ENCODE data around the gene SLC4A5. TPM values are rescaled to one million over a fixed set of nuclear protein-coding genes. Genes with fewer than 3 reads are reported as not detected.
"Not testable (repeated sequence)": the region's sequence is repeated elsewhere in the genome, so short reads cannot be mapped to it uniquely, and the experiment has no call there.

The SLC4A5 gene
- total RNA-seq, 1 donor from 2014 or later = 3.0 TPM

DNA sequence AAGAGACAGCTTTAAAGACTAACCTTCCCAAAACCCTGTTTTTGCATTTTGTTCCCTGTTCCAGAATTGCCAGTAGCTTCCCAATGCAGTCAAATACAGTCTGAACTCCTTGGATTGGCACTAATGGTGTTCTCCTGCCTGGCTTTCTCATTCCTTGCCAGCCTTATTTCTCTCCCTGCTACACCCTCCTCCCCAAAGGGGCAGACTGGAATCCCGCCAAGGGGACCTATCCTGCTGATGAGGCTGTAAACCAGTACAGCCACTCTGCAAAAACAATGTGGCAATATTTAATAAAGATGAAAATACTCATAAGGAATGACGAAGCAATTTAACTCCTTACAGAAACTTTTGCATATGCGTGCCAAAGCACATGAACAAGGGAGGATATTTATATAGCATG lies 4.5 kb upstream of the SLC4A5 start:
- Mint-ChIP-seq H3K27ac (ENCODE audit: unreplicated experiment) (no peak overlapping the region), H3K36me3 (ENCODE audit: low read depth) (no peaks in the 10 kb centered on the region), H3K4me3 (no peak overlapping the region), H3K9me3 (no peaks in the 10 kb centered on the region), H3K27me3 (ENCODE audit: low read depth) (no peaks in the 10 kb centered on the region), H3K4me1 (no peaks in the 10 kb centered on the region)
- no peak for DNase-seq (ENCODE audit: low read depth, low spot score)
- no peak for TF ChIP-seq CTCF (conservative IDR thresholded peaks at IDR 0.05)

GRCh38 chr2:74347303-74347702 lies 4.1 kb upstream of the SLC4A5 start:
- H3K27me3 Mint-ChIP-seq (ENCODE audit: low read depth) = no peaks in the 10 kb centered on the region
- TF ChIP-seq CTCF (conservative IDR thresholded peaks at IDR 0.05) = no peak
- H3K27ac Mint-ChIP-seq (ENCODE audit: unreplicated experiment) = no peak overlapping the region
- no peak overlapping the region for H3K4me3 Mint-ChIP-seq
- DNase-seq (ENCODE audit: low read depth, low spot score) = no peak
- H3K36me3 Mint-ChIP-seq (ENCODE audit: low read depth) = no peaks in the 10 kb centered on the region
- H3K9me3 Mint-ChIP-seq = no peaks in the 10 kb centered on the region
- H3K4me1 Mint-ChIP-seq = no peaks in the 10 kb centered on the region

DNA sequence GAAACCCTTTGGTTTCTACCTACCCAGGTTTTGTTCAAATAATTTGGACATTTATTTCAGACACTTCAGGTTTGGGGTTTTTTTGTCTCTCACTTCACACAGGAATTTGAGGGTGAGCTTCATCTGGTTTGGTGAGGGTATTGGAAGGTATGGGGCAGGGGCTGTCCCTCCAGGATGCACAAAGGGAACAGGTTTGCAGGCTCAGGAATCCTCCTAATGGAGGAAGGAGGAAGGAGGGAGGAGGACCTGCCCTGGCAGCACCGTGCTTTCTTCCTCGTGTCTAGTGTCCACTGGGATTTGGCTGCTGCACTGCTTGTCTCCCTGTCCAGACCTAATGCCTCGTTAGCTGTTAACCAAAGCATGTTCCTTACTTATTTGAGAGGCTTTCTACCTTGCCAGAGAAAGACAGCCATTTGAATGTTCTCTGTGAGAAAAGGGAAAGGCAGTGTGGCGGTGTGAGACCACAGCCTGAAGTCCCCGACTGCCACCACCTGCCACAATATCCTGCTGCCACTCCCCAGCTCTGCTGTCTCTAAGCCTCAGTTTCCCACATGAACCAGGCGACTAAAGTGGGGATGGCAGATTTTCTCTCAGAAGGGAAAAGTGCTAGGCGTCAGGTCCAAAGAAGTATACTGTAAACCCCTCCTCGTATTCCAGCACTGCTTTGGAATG lies 2.2 kb upstream of the SLC4A5 start:
- Mint-ChIP-seq H3K9me3 (no peaks in the 10 kb centered on the region), H3K36me3 (ENCODE audit: low read depth) (no peaks in the 10 kb centered on the region), H3K27me3 (ENCODE audit: low read depth) (peaks cover 4% of the 10 kb centered on the region), H3K4me3 (no peak overlapping the region), H3K27ac (ENCODE audit: unreplicated experiment) (no peak overlapping the region), H3K4me1 (no peaks in the 10 kb centered on the region)
- TF ChIP-seq CTCF (conservative IDR thresholded peaks at IDR 0.05) = no peak
- no peak for DNase-seq (ENCODE audit: low read depth, low spot score)

GRCh38 chr2:74336227-74336626 lies 7.0 kb downstream of the SLC4A5 start:
- H3K9me3 Mint-ChIP-seq; H3K4me1 Mint-ChIP-seq; H3K4me3 Mint-ChIP-seq; H3K27ac Mint-ChIP-seq (ENCODE audit: unreplicated experiment); H3K27me3 Mint-ChIP-seq (ENCODE audit: low read depth); DNase-seq (ENCODE audit: low read depth, low spot score); H3K36me3 Mint-ChIP-seq (ENCODE audit: low read depth): not testable (repeated sequence)

DNA sequence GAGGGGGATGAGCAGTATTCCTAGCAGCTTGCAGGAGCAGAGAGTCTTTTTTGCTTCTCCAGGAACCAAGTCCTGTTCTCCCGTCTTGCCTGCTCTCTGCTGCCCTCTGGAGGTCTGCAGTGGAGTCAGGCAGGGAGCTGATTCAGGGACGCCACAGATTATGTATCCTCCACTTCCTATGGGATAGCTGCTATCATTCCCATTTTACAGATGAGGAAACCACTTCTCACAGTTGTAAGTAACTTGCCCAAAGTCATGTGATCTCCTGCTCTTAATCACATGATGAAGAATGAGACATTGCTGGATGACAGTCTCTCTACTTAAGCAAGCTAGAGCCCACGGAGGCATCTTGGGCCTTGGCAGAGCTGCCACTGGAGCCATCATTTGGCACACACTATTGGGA lies 8.3 kb downstream of the SLC4A5 start:
- DNase-seq (ENCODE audit: low read depth, low spot score) = peak; percentile 82
- Mint-ChIP-seq H3K36me3 (ENCODE audit: low read depth) (no peaks in the 10 kb centered on the region), H3K27me3 (ENCODE audit: low read depth) (peaks cover 3% of the 10 kb centered on the region), H3K4me3 (no peak overlapping the region), H3K9me3 (no peaks in the 10 kb centered on the region), H3K27ac (ENCODE audit: unreplicated experiment) (no peak overlapping the region), H3K4me1 (no peaks in the 10 kb centered on the region)
- TF ChIP-seq CTCF (conservative IDR thresholded peaks at IDR 0.05) = peak; percentile 93

DNA sequence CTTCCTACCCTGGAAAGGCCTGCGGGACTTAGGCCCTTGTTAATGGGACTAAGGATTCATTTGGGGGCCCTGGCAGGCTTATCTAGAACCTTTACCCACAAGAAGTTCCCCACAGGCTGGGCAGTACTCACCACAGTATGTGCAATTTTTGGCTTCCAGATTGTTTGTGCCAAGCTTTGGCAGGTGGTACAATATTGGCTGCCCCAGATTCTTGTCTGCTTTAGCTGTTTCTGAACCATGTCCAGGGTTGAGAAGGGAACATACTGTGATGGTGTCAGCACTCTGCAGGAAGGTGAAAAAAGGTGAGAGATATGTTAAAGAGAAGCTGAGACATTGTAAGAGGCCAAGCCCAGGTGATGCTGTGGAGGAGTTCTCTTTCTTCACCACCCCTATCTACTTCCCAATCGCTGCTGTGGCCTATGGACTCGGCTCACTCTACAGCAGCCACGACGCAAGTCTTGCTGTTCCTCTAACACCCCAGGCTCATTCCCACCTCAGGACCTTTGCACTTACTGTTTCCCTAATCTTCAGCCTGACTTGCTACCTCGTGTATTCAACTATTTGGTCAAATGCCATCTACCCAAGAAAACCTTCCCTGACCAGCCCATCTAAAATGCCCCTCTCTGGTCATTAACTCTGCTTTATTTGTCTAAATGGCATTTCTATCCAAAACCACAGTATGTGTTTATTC lies 9.2 kb downstream of the SLC4A5 start:
- H3K4me1 Mint-ChIP-seq = no peaks in the 10 kb centered on the region
- no peak for TF ChIP-seq CTCF (conservative IDR thresholded peaks at IDR 0.05)

More for the DNA sequence above, 9.2 kb downstream of the SLC4A5 start:
- Mint-ChIP-seq H3K4me3 (no peak overlapping the region), H3K27me3 (ENCODE audit: low read depth) (no peaks in the 10 kb centered on the region), H3K9me3 (no peaks in the 10 kb centered on the region), H3K36me3 (ENCODE audit: low read depth) (no peaks in the 10 kb centered on the region), H3K27ac (ENCODE audit: unreplicated experiment) (no peak overlapping the region)
- DNase-seq (ENCODE audit: low read depth, low spot score) = no peak
